Astrocyte (in vitro differentiated cells and primary cell): Measurements from ENCODE around the gene KIF1C.

ENCODE experiments used
- EZH2 ChIP-seq: IDR thresholded peaks from 2 replicates; pipeline ENCODE4 v1.6.1; 2012; ENCODE audit warnings: mild to moderate bottlenecking, low read length, inconsistent platforms; ENCODE audit not compliant: insufficient read depth
- TF ChIP-seq, protein P1 (sequence below): IDR thresholded peaks from 2 replicates; pipeline ENCODE4 v1.5.1; 2011; ENCODE audit warnings: low read depth, mild to moderate bottlenecking, inconsistent platforms, low read length, moderate library complexity; ENCODE audit not compliant: insufficient read depth

DNA sequence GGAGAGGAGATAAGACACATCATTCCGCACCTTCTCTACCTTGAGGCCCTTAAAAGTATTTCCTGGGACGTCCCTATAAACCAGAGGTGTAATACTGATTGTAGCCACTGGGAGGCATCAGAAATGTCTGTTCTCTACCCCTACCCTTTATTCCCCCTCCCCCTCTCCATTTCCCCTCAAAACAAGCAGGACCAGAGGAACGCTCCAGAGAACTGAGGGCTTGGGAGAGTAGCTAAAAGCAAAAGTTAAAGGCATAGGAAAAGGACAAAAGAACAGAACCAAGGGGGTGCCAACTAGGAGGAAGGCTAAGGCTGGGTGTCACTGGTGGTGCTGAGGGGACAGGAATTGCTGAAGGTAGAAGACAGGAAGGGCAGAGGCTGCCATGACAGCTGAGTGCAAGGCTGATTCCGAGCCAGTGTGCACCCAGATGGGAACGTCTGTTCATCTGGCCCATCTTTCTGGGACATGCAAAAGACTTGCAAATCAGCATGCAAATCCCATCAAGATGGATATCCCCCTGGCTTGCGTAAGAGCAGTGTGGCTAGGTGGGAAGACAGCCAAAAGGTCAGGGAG lies 17.0 kb upstream of the KIF1C start:
- TF ChIP-seq, protein P1, sequence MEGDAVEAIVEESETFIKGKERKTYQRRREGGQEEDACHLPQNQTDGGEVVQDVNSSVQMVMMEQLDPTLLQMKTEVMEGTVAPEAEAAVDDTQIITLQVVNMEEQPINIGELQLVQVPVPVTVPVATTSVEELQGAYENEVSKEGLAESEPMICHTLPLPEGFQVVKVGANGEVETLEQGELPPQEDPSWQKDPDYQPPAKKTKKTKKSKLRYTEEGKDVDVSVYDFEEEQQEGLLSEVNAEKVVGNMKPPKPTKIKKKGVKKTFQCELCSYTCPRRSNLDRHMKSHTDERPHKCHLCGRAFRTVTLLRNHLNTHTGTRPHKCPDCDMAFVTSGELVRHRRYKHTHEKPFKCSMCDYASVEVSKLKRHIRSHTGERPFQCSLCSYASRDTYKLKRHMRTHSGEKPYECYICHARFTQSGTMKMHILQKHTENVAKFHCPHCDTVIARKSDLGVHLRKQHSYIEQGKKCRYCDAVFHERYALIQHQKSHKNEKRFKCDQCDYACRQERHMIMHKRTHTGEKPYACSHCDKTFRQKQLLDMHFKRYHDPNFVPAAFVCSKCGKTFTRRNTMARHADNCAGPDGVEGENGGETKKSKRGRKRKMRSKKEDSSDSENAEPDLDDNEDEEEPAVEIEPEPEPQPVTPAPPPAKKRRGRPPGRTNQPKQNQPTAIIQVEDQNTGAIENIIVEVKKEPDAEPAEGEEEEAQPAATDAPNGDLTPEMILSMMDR = peak; percentile 58
- TF ChIP-seq EZH2 = no peak
